Pancreas (tissue), 10 donors: ENCODE data around the gene BAD. TPM values are rescaled to one million over a fixed set of nuclear protein-coding genes. Genes with fewer than 3 reads are reported as not detected.
"Not testable (repeated sequence)": the region's sequence is repeated elsewhere in the genome, so short reads cannot be mapped to it uniquely, and the experiment has no call there.

Source experiments
- ATAC-seq, 4 donors: fragments of 200-7000 bp; cut with Tn5 transposase; one replicate each; pipeline versions ENCODE4 v1.8.0 to v1.9.1; 2020; ENCODE audit warnings: mild to moderate bottlenecking in 4 of 4, moderate library complexity in 4 of 4
- DNase-seq, 6 donors: peaks; one replicate each; pipeline ENCODE4 v3.0.0-alpha.2; 2020
- FAIRE-seq: peaks from 2 replicates; lab custom pipeline; 2012; peaks lifted over from hg19 to GRCh38; lab: Jason Lieb, UNC
- H3K27ac ChIP-seq, 4 donors: fragments of 200-600 bp; sonication (generic); 1 replicate in 3 of 4; 2 replicates in 1 of 4; pipeline versions ENCODE4 v1.5.0 to v1.8.0; 2020
- H3K27me3 ChIP-seq, 4 donors: fragments of 200-600 bp; one replicate each; pipeline ENCODE4 v1.8.0; 2021
- H3K36me3 ChIP-seq, 3 donors: fragments of 200-600 bp; sonication (generic) in 1 of 3; one replicate each; pipeline versions ENCODE4 v1.5.0 to v1.8.0; 2020 to 2021
- H3K4me1 ChIP-seq, 3 donors: fragments of 200-600 bp; one replicate each; pipeline ENCODE4 v1.8.0; 2021
- H3K4me3 ChIP-seq, 4 donors: fragments of 200-600 bp; sonication (generic) in 2 of 4; one replicate each; pipeline versions ENCODE4 v1.5.0 to v1.8.0; 2020 to 2021
- H3K9me3 ChIP-seq, 4 donors: fragments of 200-600 bp; one replicate each; pipeline ENCODE4 v1.8.0; 2021
- CTCF ChIP-seq, 4 donors: fragments of 200-600 bp; sonication (generic) in 3 of 4; IDR thresholded peaks; one replicate each; pipeline versions ENCODE4 v1.5.0 to v1.8.0; 2021; ENCODE audit warnings: antibody characterized with exemption in 4 of 4
- WGBS, 2 donors: extraction: QIAGEN DNeasy Blood & Tissue Kit; methylation state at CpG; one replicate each; pipeline ENCODE4 v1.1.7; 2013; 5-methylcytosine and 5-hydroxymethylcytosine counted together
- intact Hi-C, 3 donors: fragments of 100-400 bp; cut with DNase I; formaldehyde crosslinking; loops; one replicate each; pipeline versions ENCODE4 v1.11.1 to v1.14.2; 2022
- polyA plus RNA-seq, 2 donors: library from polyadenylated mRNA; stranded (reverse); fragments of 200-250 nt; gene quantifications; one replicate each; pipeline ENCODE4 v1.2.3, GENCODE V29; 2013
- total RNA-seq, 6 donors: library from RNA; stranded (reverse); fragmentation: NEBNext Ultra II Directional in 4 of 6; extraction: Animal tissue kit (Norgen Biotek cat#: 25700) in 4 of 6; gene quantifications; one replicate each; pipeline versions ENCODE4 v1.2.1 to v1.2.4, GENCODE V29; 2021 to 2023
- donor health status: healthy with polysubstance abuse.
- donor health status: DM: no; HTN: no; CAD: no; lungs with moderate emphysema.
- donor health status: DM: no; HTN: no; CAD: no.
- donor health status: control.
- donor health status: control.
- donor health status: Bipolar disorder and iron deficiency.
- donor health status: DM: yes; HTN: yes; CAD: no.
- donor health status: DM: no; HTN: no; CAD: no.
- donor health status: DM: no; HTN: no; CAD: no.
- donor health status: DM: yes; HTN: yes; CAD: no.

Gene BAD
- total and polyA plus RNA-seq, 8 donors = 21.5 to 66.3 (median 24.5) TPM

- H3K4me3 ChIP-seq = no peak overlapping the region
- intact Hi-C loops = no loop called here
- DNase-seq = peak in 1 of 6 donors; percentile 23
Observed at GRCh38 chr11:64314805-64315561, 30.5 kb upstream of the BAD start.

GRCh38 chr11:64314146-64314804 lies 29.8 kb upstream of the BAD start:
- intact Hi-C loops = no loop called here
- Histone ChIP-seq H3K27me3 (no peaks in the 10 kb centered on the region), H3K36me3 (peaks cover 0 to 16% (median 10%) of the 10 kb centered on the region in 3 donors)

More at GRCh38 chr11:64314805-64315561, 30.5 kb upstream of the BAD start:
- TF ChIP-seq CTCF (IDR thresholded peaks at IDR 0.05) = no peak
- Histone ChIP-seq H3K9me3 (no peaks in the 10 kb centered on the region), H3K27ac (no peak overlapping the region), H3K36me3 (peaks cover 0 to 16% (median 10%) of the 10 kb centered on the region in 3 donors), H3K4me1 (peaks cover 7 to 10% (median 7%) of the 10 kb centered on the region in 3 donors), H3K27me3 (no peaks in the 10 kb centered on the region)
- no peak for FAIRE-seq
- WGBS, 2 donors = 88 to 93% methylated on average over 24 of the region's 24 CpGs
- ATAC-seq = no peak

DNA sequence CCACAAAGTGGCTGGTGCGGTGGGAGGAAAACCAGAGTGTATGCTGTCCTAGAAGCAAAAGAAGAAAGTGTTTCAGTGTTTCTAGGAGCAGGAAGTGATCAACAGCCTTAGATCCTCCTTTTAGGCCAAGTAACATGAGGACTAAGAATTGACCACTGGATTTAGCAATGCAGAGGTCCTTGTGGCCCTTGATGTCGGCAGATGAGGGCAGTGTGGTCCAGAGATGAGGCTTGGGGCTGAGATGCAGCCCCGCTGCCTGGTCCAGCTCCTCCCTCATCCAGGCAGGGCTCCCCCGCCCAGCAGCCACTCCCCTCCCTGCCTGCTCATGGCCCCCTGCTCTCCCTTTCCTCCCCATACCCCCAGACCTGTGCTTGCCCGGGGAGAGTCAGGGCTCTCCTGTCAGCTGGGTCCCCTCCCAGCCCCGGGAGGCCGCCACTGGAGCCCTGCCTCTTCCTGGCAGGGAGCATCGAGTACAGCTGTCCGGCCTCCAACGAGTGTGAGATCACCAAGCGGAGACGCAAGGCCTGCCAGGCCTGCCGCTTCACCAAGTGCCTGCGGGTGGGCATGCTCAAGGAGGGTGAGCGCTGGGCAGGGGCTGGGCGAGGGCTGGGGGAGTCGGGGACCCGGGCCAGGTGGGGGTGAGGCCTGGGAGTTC lies 29.2 kb upstream of the BAD start:
- peaks cover 0 to 16% (median 10%) of the 10 kb centered on the region in 3 donors for H3K36me3 ChIP-seq
- no peaks in the 10 kb centered on the region for H3K27me3 ChIP-seq
- H3K9me3 ChIP-seq = no peaks in the 10 kb centered on the region
- peaks cover 0 to 7% (median 4%) of the 10 kb centered on the region in 3 donors for H3K4me1 ChIP-seq
- intact Hi-C loops = no loop called here
- ATAC-seq = no peak
- DNase-seq = peak in 4 of 6 donors; percentile 29 to 79 (median 56)
- no peak overlapping the region for H3K4me3 ChIP-seq
- no peak for FAIRE-seq
- 79% methylated on average over 17 to 18 of the region's 18 CpGs for WGBS, 2 donors
- H3K27ac ChIP-seq = no peak overlapping the region
- no peak for TF ChIP-seq CTCF (IDR thresholded peaks at IDR 0.05)

More at GRCh38 chr11:64314146-64314804, 29.8 kb upstream of the BAD start:
- ATAC-seq (no peak), FAIRE-seq (no peak), DNase-seq (peak in 1 of 6 donors; percentile 75)
- H3K9me3 ChIP-seq = no peaks in the 10 kb centered on the region
- H3K4me1 ChIP-seq = peaks cover 4 to 9% (median 7%) of the 10 kb centered on the region in 3 donors
- peak overlapping the region in 1 of 4 donors; percentile 14 for H3K27ac ChIP-seq
- 83 to 84% methylated on average over 19 of the region's 19 CpGs for WGBS, 2 donors
- no peak overlapping the region for H3K4me3 ChIP-seq
- TF ChIP-seq CTCF (IDR thresholded peaks at IDR 0.05) = no peak

DNA sequence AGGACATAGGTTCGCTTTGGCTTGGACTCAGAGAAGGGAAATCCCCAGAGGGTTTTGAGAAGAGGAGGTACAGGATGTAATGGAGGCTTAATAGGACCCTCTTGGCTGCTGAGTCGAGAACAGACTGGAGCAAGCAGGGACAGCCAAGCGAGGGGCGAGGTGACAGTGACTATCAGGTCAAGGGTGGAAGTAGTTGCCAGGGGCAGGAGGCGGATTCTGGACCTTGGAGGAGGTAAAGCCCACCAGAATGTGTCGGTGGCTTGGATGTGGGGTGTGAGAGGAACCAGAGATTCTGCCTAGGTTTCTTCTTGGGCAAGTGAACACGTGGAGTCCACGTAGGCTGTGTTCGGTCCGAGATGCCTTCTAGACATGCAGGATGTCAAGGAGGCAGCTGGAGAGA lies 28.5 kb upstream of the BAD start:
- Histone ChIP-seq H3K4me3 (no peak overlapping the region), H3K9me3 (no peaks in the 10 kb centered on the region), H3K4me1 (peaks cover 0 to 7% (median 4%) of the 10 kb centered on the region in 3 donors), H3K27ac (no peak overlapping the region), H3K27me3 (no peaks in the 10 kb centered on the region), H3K36me3 (peaks cover 0 to 16% (median 10%) of the 10 kb centered on the region in 3 donors)
- 89 to 93% methylated on average over 10 of the region's 10 CpGs for WGBS, 2 donors
- intact Hi-C loops = no loop called here
- ATAC-seq (no peak), DNase-seq (peak in 1 of 6 donors; percentile 19), FAIRE-seq (no peak)
- no peak for TF ChIP-seq CTCF (IDR thresholded peaks at IDR 0.05)

DNA sequence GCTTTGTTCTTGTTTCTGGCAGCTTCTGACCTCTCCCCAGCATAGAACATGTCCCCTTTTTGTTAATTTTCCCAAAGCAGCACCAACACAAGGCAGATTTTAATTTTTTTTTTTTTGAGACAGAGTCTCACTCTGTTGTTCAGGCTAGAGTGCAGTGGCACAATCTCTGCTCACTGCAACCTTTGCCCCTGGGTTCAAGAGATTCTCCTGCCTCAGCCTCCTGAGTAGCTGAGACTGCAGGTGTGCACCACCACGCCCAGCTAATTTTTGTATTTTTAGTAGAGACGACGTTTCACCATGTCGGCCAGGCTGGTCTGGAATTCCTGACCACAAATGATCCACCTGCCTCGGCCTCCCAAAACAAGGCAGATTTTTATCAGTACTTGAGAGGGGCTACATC lies 23.3 kb upstream of the BAD start:
- FAIRE-seq, DNase-seq, H3K4me3 ChIP-seq, H3K9me3 ChIP-seq, intact Hi-C loops, H3K27ac ChIP-seq, H3K36me3 ChIP-seq, ATAC-seq, H3K27me3 ChIP-seq: not testable (repeated sequence)
- 88 to 93% methylated on average over 5 of the region's 5 CpGs for WGBS, 2 donors
- H3K4me1 ChIP-seq = peaks cover 5 to 10% (median 8%) of the 10 kb centered on the region in 3 donors
